Suprapubic skin (tissue), 4 donors: ENCODE results near the gene IL17RA.

Source experiments
- EP300 ChIP-seq: sonication (generic); formaldehyde crosslinking; IDR thresholded peaks from one replicate; pipeline ENCODE4 v1.6.1; 2017; ENCODE audit warnings: antibody characterized with exemption
- POLR2A ChIP-seq, 2 donors: fragments of 450-650 bp; IDR thresholded peaks; one replicate each; pipeline ENCODE4 v1.6.1; 2017; ENCODE audit warnings: antibody characterized with exemption in 2 of 2, mild to moderate bottlenecking in 2 of 2, moderate library complexity in 2 of 2
- POLR2AphosphoS5 ChIP-seq, 3 donors: sonication (generic); formaldehyde crosslinking; IDR thresholded peaks; one replicate each; pipeline ENCODE4 v1.6.1; 2017; ENCODE audit warnings: antibody characterized with exemption in 3 of 3

- TF ChIP-seq EP300 (no peak), POLR2AphosphoS5 (IDR thresholded peaks at IDR 0.05) (no peak), POLR2A (IDR thresholded peaks at IDR 0.05) (no peak)
Measured at GRCh38 chr22:17143101-17143500, 58.3 kb downstream of the IL17RA start.
